ENCODE measurements around the gene ZNF778.
A peak's percentile ranks its signal among the peaks of the same experiment; 100 is the strongest.
"Not testable (repeated sequence)": the region's sequence is repeated elsewhere in the genome, so short reads cannot be mapped to it uniquely, and the experiment has no call there.

Gene ZNF778

DNA sequence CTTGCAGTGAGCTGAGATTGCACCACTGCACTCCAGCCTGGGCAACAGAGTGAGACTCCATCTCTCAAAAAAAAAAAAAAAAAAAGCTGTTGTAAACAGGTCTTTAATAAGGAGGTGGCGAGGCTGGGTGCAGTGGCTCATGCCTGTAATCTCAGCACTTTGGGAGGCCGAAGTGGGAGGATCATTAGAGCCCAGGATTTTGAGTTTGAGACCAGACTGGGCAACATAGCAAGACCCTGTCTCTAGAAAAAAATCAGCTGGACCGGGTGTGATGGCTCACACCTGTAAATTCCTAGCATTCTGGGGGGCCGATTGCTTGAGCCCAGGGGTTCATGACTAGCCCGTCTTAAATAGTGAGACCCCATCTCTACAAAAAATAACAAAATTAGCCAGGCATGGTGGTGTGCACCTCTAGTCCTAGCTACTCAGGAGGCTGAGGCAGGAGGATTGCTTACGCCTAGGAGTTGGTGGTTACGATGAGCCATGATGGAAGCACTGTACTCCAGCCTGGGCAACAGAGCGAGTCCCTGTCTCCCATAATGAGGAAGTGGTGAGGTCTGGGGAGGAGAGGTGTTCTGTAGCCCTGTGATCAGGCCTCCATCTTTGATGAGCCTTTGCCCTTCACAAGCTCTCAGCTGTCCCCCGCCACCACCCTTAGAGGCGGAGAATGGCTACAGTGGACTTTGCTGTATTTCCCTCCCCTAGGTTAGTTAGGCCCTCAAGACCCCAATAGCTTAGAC is 36.2 kb downstream of the ZNF778 start:
- Histone ChIP-seq H3K4me3 (replicated peaks; ENCODE audit: insufficient read depth, low read length) (no peak overlapping the region), H3K27ac (replicated peaks) (peak overlapping the region; percentile 76), H3K27me3 (ENCODE audit: insufficient read depth, poor library complexity, severe bottlenecking) (no peaks in the 10 kb centered on the region)
- TF ChIP-seq SPI1 (IDR thresholded peaks at IDR 0.05; ENCODE audit: borderline replicate concordance, low read depth) (peak; percentile 77; the same call in 1 of the 2 replicates), CTCF (IDR thresholded peaks at IDR 0.05; ENCODE audit: insufficient read depth, low read length) (no peak)
- peak in 1 of 2 experiments; percentile 37 for DNase-seq (ENCODE audit: low read depth in 1 of 2, low spot score in 1 of 2)

DNA sequence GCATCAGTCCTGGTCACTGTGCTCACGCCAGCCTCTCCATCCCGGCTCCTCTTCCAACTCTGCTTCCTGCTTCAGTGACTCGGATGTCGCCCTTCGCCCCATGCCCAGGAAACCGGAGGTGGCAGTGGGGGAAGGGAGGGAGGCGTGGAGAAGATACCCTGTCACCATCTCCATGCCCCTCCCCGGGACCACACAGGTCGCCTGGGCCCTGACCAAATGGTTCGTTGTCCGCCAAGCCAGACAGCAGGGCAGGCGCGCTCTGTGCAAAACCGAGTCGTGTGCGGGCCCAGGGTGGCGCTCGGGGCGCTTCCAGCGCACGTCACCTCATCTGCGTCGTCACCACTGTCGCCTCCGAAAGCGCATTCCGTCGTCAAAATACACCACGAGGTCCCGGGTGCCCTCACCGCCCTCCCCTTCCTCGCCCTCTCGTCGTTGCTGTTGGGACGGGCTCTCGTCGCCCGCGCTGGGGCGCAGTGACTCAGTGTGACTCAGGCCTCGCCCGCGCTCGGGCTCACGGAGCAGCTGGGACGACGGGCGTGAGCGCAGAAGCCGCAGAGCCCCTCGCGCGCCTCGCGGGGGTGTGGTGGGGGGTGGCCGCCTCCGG is 39.2 kb downstream of the ZNF778 start:
- DNase-seq (ENCODE audit: low read depth in 1 of 2, low spot score in 1 of 2): no peak

GRCh38 chr16:89257281-89257731 is 39.8 kb downstream of the ZNF778 start:
- Histone ChIP-seq H3K27ac (replicated peaks) (no peak overlapping the region), H3K27me3 (ENCODE audit: insufficient read depth, poor library complexity, severe bottlenecking) (no peaks in the 10 kb centered on the region), H3K4me3 (replicated peaks; ENCODE audit: insufficient read depth, low read length) (no peak overlapping the region)
- DNase-seq (ENCODE audit: low read depth in 1 of 2, low spot score in 1 of 2): no peak
- TF ChIP-seq SPI1 (IDR thresholded peaks at IDR 0.05; ENCODE audit: borderline replicate concordance, low read depth) (no peak), CTCF (IDR thresholded peaks at IDR 0.05; ENCODE audit: insufficient read depth, low read length) (no peak), REST (IDR thresholded peaks at IDR 0.05; ENCODE audit: insufficient replicate concordance, low read depth) (no peak), POLR2AphosphoS5 (IDR thresholded peaks at IDR 0.05; ENCODE audit: low read depth) (no peak), GABPA (IDR thresholded peaks at IDR 0.05; ENCODE audit: low read depth) (no peak)

More for the DNA sequence above, 39.2 kb downstream of the ZNF778 start:
- Histone ChIP-seq H3K27me3 (ENCODE audit: insufficient read depth, poor library complexity, severe bottlenecking) (no peaks in the 10 kb centered on the region), H3K4me3 (replicated peaks; ENCODE audit: insufficient read depth, low read length) (no peak overlapping the region), H3K27ac (replicated peaks) (no peak overlapping the region)
- no peak for TF ChIP-seq SPI1 (IDR thresholded peaks at IDR 0.05; ENCODE audit: borderline replicate concordance, low read depth)
- no peak for TF ChIP-seq REST (IDR thresholded peaks at IDR 0.05; ENCODE audit: insufficient replicate concordance, low read depth)

GRCh38 chr16:89257757-89258465 is 40.4 kb downstream of the ZNF778 start:
- Histone ChIP-seq H3K27me3 (ENCODE audit: insufficient read depth, poor library complexity, severe bottlenecking) (no peaks in the 10 kb centered on the region), H3K4me3 (replicated peaks; ENCODE audit: insufficient read depth, low read length) (no peak overlapping the region)
- TF ChIP-seq CTCF (IDR thresholded peaks at IDR 0.05; ENCODE audit: insufficient read depth, low read length) (no peak), REST (IDR thresholded peaks at IDR 0.05; ENCODE audit: insufficient replicate concordance, low read depth) (no peak), GABPA (IDR thresholded peaks at IDR 0.05; ENCODE audit: low read depth) (no peak)

GRCh38 chr16:89259901-89260300 is 42.4 kb downstream of the ZNF778 start:
- not testable (repeated sequence) for H3K27ac ChIP-seq (replicated peaks); H3K27me3 ChIP-seq (ENCODE audit: insufficient read depth, poor library complexity, severe bottlenecking); DNase-seq (ENCODE audit: low read depth in 1 of 2, low spot score in 1 of 2); H3K4me3 ChIP-seq (replicated peaks; ENCODE audit: insufficient read depth, low read length)

More at GRCh38 chr16:89257757-89258465, 40.4 kb downstream of the ZNF778 start:
- no peak overlapping the region for H3K27ac ChIP-seq (replicated peaks)
- DNase-seq (ENCODE audit: low read depth in 1 of 2, low spot score in 1 of 2): no peak

Measured in HL-60 (cell line).